CMK (cell line): ENCODE measurements around the gene GIT2.

ENCODE experiments used
- DNase-seq: peaks from one replicate; pipeline ENCODE4 v3.0.0-alpha.2; 2010; ENCODE audit warnings: low read depth

Gene GIT2

DNA sequence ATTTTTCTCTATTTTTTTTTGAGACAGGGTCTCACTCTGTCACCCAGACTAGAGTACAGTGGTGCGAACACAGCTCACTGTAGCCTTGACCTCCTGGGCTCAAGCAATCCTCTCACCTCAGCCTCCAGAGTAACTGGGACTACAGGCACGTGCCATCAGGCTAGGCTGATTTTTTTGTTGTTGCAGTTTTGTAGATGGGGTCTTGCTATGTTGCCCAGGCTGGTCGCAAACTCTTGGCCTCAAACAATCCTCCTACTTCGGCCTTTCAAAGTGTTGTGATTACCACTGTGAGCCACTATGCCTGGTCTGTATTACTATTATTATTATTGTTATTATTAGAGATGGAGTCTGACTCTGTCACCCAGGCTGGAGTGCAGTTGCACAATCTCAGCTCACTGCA, 23.3 kb downstream of the GIT2 start:
- DNase-seq = no peak

DNA sequence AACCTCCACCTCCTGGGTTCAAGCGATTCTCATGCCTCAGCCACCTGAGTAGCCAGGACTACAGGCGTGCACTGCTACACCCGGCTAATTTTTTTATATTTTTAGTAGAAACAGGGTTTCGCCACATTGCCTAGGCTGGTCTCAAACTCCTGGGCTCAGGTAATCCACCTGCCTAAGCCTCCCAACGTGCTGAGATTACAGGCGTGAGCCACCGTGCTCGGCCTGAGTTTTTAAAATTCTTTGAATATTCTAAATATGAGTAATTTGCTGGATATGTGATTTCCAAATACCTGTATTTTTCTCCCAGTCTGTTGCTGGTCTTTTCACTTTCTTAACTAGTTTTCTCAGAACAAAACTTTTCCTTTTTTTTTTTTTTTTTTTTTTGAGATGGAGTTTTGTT, 27.4 kb downstream of the GIT2 start:
- no peak for DNase-seq

DNA sequence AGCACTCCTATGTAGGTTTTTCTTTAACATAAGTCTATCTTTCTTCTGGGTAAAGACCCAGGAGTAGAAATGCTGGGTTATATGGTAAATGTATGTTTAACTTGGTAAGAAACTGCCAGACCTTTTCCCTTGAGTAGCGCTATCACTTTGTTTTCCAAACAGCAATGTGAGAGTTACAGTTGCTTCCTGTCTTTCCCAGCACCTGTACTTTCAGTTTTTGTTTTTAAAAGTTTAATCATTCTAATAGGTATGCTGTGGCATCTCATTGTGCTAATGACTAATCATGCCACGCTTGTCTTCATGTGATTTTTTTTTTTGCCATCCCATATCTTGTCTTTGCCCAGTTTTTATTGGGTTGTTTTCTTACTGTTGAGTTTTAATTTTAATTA, 28.1 kb downstream of the GIT2 start:
- DNase-seq = no peak

DNA sequence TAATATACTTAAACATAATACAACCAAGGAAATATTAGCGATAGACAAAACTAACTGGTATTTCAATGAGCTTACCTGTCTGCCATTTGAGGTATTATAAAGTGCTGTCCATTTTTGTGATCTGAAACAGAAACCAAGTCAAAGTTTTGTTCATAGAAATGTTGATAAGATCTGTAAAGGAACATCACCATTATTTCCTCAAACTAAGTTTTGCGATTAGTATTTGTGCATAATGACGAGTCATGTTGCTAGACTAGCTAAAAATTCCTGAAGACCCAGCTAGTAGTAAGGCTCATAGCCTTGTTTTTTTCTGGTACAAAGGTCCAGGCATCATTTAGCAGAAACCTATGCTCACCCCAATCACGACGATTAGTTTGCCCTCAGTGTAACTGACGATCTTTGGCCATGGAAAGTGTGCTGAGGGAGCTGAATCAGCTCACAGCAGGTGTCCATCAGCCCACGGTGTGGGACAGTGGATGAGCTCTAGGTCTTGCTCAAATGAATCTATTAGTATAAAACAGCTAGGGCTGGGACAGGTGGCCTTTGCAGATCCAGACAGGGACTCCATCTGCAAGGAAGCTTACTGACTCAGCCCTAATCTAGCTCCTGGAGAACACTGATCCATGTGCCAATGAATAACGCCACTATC, 28.7 kb downstream of the GIT2 start:
- DNase-seq = no peak

DNA sequence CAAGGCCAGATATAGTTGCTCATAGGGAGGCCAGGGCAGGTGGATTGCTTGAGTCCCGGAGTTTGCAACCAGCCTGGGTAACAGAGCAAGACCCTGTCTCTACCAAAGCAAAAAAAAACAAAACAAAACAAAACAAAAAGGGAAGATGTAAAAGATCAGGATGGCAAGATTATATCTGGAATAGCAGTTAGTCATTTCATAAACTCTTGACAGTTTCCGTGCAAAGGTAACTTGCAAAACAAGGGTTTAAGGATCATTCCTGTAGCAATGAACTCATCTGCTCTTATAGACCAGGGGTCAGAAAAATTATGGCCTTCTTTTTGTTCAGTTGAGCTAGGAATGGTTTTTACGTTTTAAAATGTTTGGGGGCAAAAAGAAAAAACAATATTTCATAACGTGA, 29.6 kb downstream of the GIT2 start:
- DNase-seq = no peak

DNA sequence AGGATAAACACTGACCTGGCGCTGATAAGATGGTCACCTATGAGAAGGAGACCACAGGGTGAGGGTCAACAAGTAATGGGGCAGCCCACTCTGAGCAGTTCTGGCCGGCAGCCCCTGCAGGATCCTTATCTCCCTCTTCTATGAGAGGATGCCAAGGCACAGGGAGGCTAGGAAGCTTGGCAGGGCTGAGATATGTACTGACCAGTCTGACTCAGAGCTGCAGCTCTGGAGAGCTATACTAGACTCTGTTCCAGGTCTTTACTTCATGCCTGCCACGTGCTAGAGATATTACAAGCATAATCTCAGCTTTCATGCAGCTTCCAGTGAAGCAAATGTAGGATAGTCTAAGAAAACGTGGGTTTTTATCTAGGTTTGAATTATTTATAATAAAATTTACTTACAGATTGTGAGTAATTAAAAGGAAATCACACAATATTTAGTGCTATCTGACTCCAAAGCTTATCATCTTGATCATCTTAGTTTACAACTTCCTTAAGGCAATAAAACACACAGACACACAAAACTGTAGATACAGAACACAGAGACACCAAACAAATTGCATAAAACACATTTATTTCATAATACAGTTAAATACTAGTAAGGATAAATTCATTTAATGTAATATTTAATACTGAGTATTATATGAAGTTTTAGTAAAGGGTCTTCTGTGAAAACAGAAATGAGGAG, 32.3 kb downstream of the GIT2 start:
- no peak for DNase-seq

DNA sequence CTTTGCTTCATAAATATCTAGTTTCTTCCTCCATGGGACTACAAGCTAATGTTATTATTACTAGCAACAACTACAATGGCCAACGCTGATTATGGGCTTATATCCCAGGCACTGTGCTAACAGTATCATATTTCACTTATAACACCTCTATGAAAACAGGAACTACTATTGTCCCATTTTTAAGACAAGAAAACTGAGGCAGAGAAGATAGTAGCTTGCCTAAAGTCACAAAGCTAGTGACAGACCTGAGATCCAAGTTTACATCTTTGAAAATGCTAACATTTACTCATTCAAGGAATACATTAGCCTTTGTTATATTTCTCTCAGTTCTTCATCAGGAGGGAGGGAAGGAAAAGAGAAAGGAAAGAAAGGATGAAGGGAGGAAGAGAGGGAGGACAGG, 32.8 kb downstream of the GIT2 start:
- no peak for DNase-seq

DNA sequence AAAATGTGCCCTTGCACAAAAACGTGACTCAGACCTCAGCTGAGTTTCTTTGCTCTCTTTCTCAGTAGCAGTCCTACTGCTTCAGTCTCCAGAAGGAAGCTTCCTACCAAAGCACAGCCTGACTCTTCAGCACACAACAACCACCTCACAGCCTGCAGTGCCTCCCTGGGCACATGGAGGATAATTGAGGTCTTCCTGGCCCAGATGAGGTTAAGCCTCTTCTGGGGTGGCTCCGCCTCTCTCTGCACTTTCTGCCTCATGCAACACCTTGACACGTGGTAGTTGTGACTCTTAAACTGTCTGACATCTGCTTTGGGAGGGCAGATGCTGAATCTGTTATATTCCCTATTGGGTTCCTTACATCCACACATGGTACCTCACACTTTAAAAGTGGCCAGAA, 33.8 kb downstream of the GIT2 start:
- no peak for DNase-seq

DNA sequence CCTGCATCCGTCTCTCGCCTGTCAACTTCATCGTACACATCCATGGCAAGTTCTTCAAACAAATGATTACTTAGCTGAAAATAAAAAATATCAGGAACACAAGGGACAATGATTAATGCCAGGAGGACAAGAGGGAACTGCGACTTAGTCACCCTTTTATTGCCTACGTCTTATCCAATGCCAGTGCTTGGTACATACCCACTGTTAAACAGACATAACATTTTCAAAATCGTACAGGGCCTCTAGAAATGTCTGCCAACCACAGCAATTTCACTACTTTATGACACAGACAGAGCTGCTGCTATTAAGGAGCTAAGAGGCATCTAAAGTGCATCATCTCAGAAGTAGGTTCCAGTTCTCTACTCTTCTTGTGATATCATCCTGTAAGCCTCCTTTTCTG, 34.6 kb downstream of the GIT2 start:
- DNase-seq = no peak

DNA sequence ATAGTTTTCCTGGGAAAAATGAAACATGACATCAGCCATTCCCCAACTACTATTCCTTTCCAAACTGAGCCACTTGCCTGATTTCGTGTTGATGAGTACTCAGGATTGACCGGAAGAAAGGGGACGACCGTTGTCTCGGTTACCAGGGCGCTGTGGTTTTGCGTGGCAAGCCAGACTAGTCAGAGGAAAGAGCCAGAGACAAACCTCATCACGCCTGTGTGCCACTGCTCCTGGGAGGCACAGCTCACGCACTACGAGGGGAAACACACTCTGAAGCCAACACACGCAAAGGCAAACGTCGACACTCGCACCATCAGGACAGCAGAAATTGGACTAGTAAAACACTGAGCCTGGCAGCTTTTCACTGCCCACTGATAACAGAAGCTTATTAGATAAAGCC, 35.0 kb downstream of the GIT2 start:
- DNase-seq = no peak

DNA sequence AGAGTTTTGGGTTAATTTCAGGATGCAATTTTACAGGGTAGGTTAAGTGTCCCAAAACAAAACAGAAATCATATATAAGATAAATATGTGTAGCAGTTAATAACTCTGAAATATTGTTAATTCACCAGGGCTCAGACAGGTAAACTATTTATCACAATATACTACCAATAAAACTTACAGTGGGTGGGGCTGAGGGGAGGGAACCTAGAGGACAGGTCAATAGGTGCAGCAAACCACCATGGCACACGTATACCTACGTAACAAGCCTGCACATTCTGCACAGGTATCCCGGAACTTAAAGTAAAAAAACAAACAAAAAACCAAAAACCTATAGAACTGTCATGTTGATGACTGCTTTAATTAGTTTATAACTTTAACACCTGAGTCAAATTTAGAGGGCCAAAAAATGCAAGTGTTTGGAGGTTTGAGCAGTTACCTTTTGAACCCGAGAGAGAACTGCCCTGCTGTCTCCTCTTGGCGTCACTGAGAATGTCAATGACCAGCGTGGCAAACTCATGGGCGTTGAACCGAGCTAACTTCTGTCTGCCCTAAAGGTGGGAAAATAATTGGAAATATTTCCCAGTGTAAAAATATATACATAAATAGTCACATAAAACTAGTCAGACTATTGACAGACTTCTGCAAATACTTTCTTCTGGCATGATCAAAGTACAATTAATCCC, 36.6 kb downstream of the GIT2 start:
- DNase-seq = no peak

DNA sequence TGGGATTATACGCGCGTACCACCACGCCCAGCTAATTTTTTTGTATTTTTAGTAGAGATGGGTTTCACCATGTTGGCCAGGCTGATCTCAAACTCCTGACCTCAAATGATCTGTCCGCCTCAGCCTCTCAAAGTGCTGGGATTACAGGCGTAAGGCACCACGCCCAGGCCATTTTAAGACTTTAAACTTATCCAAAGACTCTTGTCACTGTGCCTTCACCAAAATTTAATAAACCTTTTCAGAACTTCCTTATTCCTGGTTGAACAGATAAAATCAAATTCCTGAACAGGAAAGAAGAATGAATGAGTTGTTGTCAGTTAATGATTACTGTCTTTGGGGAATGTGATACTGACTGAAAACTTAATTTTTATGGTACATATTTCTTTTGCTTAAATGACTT, 37.8 kb downstream of the GIT2 start:
- no peak for DNase-seq

DNA sequence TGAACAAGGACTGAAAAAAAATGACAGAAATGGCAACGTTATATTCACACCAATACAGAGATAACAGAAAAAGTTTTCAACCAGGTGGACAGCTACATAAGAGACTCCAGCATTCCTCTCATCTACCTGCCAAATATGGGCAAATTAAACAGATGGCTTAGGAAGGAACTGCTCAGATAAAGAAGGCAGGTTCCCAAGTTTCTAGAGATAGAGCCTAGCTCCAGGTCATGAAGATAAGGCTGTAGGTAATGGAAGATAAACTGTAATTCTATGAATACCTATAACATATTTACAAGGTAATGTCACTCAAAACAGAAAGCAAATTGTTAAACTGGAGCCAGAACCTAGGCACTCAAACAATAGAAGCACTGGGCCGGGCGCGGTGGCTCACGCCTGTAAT, 42.5 kb downstream of the GIT2 start:
- no peak for DNase-seq

DNA sequence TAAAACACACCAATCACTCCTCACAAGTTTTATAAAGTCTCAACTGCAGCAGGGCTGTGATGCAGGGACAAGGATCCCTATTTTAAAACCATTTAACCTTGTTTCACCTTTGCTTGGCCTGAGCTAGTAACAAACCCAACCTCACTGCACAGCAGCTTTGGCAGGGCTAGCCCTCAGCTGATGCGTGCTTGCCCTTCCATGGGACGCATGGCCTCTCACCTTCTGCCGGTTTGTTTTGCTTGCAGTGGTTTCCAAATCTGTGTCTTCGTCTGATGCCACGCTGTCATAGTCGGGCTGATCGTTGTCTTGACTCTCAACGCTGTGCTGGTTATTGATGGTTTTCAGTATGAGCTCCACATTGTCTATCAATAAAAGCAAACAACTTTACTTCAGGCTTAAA, 43.3 kb downstream of the GIT2 start:
- DNase-seq = no peak

DNA sequence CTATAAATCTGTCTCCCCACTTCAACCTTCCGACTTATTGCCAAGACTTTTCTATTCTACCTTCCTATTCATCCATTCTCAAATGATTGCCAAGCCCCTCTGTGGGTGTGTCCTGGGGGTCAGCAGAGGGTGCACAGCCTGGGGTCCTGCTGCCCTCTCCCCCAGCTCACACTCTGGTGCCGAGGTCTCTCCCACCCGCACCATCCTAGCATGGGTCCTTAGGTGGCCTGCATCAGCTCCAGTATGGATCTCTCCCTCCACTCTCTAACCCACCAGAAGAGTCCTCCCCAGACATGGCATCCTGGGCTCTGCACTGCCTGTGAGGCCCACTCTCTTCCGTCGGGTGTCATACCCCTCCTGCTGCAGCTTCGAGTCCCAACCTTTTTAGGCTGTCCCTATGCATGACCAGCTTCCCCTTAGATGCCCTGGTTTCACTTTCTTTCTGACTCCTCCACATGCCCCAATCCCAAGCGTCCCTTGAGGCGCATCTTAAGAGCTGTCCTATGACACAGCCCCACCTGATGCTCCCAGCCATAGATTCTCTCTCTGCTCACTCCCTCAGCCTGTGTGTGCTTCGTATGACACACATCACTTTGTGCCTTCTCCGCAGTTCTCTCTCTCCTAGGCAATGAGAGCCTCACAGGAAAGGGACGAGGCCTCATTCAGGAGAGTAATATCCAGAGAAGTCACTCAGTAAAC, 43.9 kb downstream of the GIT2 start:
- DNase-seq = no peak

DNA sequence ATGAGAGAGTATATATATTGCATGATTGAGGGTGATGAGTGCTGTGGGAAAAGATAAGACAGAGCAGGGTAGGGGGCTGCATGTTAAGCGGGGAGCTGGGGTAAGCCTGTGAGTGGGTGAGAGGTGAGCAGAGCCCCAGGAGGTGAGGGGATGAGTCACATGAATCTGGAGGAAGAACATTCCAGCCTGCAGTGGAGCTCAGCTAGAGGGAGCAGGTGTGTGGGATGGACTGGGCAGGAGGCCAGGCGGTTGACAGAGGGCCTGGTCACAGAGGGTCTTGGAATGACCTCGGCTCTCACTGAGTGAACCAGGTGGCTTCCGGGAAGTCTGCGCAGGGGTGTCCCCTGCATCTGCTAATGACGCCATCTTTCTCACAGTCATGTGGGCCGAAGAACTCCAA, 44.4 kb downstream of the GIT2 start:
- DNase-seq = no peak

DNA sequence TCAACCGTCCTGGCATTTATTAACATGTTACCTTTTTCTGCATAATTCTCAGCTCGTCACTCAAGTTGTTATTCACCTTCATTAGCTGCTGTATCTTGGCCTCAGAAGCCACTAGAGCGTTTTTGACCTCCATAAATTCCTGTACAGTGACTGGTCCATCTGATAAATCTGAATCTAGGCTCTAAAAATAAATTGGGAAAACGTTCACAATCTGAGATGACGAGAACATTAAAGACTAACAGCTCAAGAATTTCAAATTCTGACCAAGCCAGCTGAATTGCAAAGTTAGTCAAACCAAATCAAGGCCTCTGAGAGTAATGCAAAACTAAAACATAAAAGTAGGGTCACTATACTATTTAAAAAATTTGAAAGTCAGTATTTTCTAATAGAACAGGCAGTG, 45.0 kb downstream of the GIT2 start:
- no peak for DNase-seq

DNA sequence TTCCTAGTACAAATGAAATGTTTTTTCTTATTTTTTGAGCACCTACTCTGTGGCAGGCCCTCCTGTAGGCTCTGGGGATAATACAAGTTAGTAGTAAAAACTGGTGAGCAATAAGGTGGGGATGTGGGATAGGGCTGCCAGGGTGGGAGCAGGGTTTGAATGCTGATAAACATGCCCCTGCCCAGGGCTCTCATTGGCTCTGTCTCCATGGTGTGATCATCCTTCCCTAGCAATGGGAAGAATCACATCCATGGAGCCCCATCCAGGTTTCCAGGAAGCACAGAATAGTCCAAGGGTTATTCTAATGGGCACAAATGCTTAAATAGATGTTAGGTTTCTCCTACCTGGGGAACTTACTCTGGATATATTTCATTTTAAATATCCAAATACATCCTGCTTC, 45.5 kb downstream of the GIT2 start:
- DNase-seq = no peak

DNA sequence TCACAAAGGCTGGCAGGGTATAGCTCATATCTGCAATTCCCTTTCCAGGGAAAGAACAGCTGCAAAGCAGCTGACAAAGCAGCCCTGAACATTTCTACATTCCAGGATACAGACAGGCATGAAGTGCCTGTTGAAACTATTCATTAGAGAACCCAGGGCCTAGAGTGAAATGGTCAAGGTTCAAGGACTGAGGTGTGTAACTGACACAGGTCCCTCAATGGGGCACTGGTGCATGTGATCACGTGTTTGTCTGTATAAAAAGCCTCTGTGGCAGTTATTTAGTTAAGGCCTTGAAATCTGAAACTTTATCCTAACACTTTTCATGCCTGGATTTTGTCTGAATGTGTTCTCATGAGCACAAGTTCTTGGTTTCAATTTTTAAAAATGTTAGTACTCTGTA, 47.1 kb downstream of the GIT2 start:
- DNase-seq = no peak

DNA sequence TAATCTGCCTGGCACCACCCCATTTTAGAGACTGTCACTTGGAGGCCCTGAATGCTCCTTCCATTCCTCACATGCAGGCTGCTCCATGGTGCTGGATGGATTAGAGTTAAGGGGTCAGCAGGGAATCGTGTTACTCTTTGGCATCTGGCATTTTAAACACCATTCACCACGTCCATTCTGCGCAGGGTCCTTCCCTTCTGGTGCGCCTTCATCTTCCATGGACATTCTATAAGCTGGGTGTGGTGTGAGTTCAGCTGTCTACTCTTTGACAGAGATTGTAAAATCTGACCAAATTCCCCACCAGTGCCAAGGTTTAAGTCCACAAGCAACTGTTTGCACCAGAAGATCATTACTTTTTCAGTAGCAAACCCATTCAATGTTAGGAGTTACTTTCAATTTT, 47.8 kb downstream of the GIT2 start:
- DNase-seq = no peak

DNA sequence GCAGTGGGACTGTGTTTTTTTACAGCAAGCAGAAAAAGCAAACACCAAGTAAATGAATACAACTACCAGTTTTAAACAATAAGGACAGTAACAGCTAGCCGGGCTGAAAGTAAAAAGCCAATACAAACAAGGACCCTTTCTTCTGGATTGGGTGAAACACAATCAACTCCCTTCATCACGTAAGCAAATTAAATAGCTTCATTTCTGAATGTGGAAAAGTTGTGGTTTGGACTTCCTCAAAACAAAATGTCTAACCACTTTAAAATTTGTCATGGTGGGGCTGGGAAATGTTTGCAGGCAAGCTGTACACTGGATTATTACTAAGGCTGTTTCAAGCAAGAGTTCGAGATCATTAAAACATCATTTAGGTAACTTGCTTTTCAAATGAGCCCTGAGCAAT, 48.6 kb downstream of the GIT2 start:
- no peak for DNase-seq

DNA sequence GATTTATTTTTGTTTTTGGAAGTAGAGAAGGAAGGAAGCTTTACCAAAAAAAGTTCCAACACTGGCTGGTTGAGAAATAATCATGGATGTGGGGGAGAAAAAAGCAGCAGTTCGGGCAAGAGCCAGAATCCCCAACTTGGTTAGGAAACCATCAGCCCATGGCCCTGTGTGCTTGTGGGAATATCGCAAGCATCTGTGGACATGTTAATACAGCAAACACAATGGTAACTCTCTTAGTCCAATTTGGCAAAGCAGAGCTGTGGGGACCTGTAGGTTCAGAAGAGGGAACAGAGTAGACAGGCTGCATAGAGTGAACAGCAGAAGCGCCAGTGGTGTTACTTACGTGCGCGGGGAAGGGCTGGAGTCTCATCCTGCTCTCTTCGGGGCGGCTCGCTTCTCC, 49.3 kb downstream of the GIT2 start:
- DNase-seq = no peak

DNA sequence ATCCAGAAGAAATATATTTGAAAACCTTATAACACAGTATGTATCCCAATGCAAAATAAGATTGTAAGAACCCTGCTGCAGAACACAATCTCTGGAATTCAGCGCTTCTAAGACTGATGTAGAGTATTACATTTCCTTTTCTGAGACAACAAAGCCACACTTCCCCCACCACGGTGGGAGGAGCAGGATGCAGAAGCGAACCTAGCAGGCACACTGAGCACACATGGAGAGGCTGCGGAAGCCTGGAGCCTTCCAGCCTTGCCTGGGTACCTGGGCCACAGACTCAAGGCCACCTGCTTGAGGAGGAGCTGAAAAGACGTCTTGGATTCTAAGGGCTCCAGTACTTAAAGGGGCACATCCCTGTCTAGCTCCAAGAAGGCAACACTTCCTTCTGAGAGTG, 49.7 kb downstream of the GIT2 start:
- no peak for DNase-seq
